GM18502 (cell line): ENCODE measurements around the gene GDA.
A peak's percentile ranks its signal among the peaks of the same experiment; 100 is the strongest.
"Not testable (repeated sequence)": the region's sequence is repeated elsewhere in the genome, so short reads cannot be mapped to it uniquely, and the experiment has no call there.

Experiments used
- ATAC-seq: cut with Tn5 transposase; IDR thresholded peaks from one replicate; pipeline ENCODE4 v1.9.1; 2021; ENCODE audit warnings: mild to moderate bottlenecking; ENCODE audit not compliant: unreplicated experiment, poor library complexity

Gene GDA

GRCh38 chr9:72270359-72270758 is 121.1 kb downstream of the GDA start:
- not testable (repeated sequence) for ATAC-seq

- peak; percentile 64 for ATAC-seq
These were observed 122.6 kb downstream of the GDA start for GRCh38 chr9:72271613-72272478.

- no peak for ATAC-seq
These were observed 125.2 kb downstream of the GDA start for GRCh38 chr9:72274441-72274840.

- ATAC-seq = no peak
These were observed 125.7 kb downstream of the GDA start for GRCh38 chr9:72274916-72275315.

- ATAC-seq = no peak
These were observed 127.2 kb downstream of the GDA start for GRCh38 chr9:72276429-72276828.

GRCh38 chr9:72278959-72279358 is 129.7 kb downstream of the GDA start:
- peak; percentile 73 for ATAC-seq

- ATAC-seq = peak; percentile 89
These were observed 131.8 kb downstream of the GDA start for GRCh38 chr9:72280913-72281500.

- no peak for ATAC-seq
These were observed 140.2 kb downstream of the GDA start for GRCh38 chr9:72289401-72289800.

- no peak for ATAC-seq
These were observed 141.1 kb downstream of the GDA start for GRCh38 chr9:72290311-72290710.

- not testable (repeated sequence) for ATAC-seq
These were observed 142.3 kb downstream of the GDA start for GRCh38 chr9:72291576-72291975.

GRCh38 chr9:72292256-72292682 is 143.0 kb downstream of the GDA start:
- ATAC-seq = peak; percentile 65

GRCh38 chr9:72292874-72293607 is 143.8 kb downstream of the GDA start:
- no peak for ATAC-seq

- no peak for ATAC-seq
These were observed 145.7 kb downstream of the GDA start for GRCh38 chr9:72294936-72295335.

GRCh38 chr9:72297516-72297915 is 148.3 kb downstream of the GDA start:
- ATAC-seq = no peak

- no peak for ATAC-seq
These were observed 149.9 kb downstream of the GDA start for GRCh38 chr9:72299017-72299603.

- no peak for ATAC-seq
These were observed 151.6 kb downstream of the GDA start for GRCh38 chr9:72300873-72301272.
